ENCODE data around the gene CIAO3. TPM values are rescaled to one million over a fixed set of nuclear protein-coding genes. Genes with fewer than 3 reads are reported as not detected.

CIAO3 gene
- total RNA-seq, 1 experiment from 2014 or later, result 31.1 TPM

- Mint-ChIP-seq H3K27me3 (ENCODE audit: insufficient read depth, unreplicated experiment) (no peaks in the 10 kb centered on the region), H3K4me3 (ENCODE audit: unreplicated experiment) (peak within 1 kb of the TSS; percentile 78), H3K4me1 (ENCODE audit: insufficient read depth, unreplicated experiment) (peaks cover 9% of the 10 kb centered on the region), H3K27ac (ENCODE audit: low read depth, unreplicated experiment) (peak within 1 kb of the TSS; percentile 59), H3K36me3 (ENCODE audit: insufficient read depth, unreplicated experiment) (peaks cover 36% of the 10 kb centered on the region), H3K9me3 (ENCODE audit: unreplicated experiment) (no peaks in the 10 kb centered on the region)
- POLR2A ChIA-PET, result interaction anchor here (0.7 to 9.6 kb wide), 26 partner anchors 8 to 1434 kb away, joined by 3 to 124 read pairs (median 7); partner anchors contain the start of genes CHTF18, CIAO3, FBXL16 and JMJD8
- intact Hi-C loops (cut with micrococcal nuclease), result no loop called here
- DNase-seq (ENCODE audit: unreplicated experiment), result peak; percentile 82
- no peak for TF ChIP-seq CTCF (IDR thresholded peaks at IDR 0.05; ENCODE audit: unreplicated experiment)
- no TSS peak for BruUV-seq (replicated peaks)
- CTCF ChIA-PET, result interaction anchor here (0.8 to 2.4 kb wide), 9 partner anchors 9 to 97 kb away, joined by 3 to 14 read pairs (median 4); no protein-coding TSS in a partner anchor
Measured at GRCh38 chr16:720990-721764, 19.6 kb downstream of the CIAO3 start, which contains the start of gene ANTKMT. TSS of gene ANTKMT (plus strand) at chr16:721146. CDS start at chr16:721275, 129 bp downstream.

GRCh38 chr16:720447-720989 is 20.3 kb downstream of the CIAO3 start:
- ChIA-PET POLR2A (interaction anchor here (0.7 to 9.6 kb wide), 25 partner anchors 7 to 1434 kb away, joined by 3 to 124 read pairs (median 9); partner anchors contain the start of genes CHTF18, CIAO3, FBXL16 and HAGHL), CTCF (interaction anchor here (0.6 to 2.4 kb wide), 14 partner anchors 8 to 480 kb away, joined by 3 to 14 read pairs (median 4); no protein-coding TSS in a partner anchor)
- peak; percentile 53 for DNase-seq (ENCODE audit: unreplicated experiment)
- H3K4me3 Mint-ChIP-seq (ENCODE audit: unreplicated experiment), result peak overlapping the region; percentile 78
- peak overlapping the region; percentile 59 for H3K27ac Mint-ChIP-seq (ENCODE audit: low read depth, unreplicated experiment)
- no peaks in the 10 kb centered on the region for H3K9me3 Mint-ChIP-seq (ENCODE audit: unreplicated experiment)
- H3K4me1 Mint-ChIP-seq (ENCODE audit: insufficient read depth, unreplicated experiment), result peaks cover 9% of the 10 kb centered on the region
- peaks cover 36% of the 10 kb centered on the region for H3K36me3 Mint-ChIP-seq (ENCODE audit: insufficient read depth, unreplicated experiment)
- intact Hi-C loops (cut with micrococcal nuclease), result no loop called here
- peak; percentile 17 for TF ChIP-seq CTCF (IDR thresholded peaks at IDR 0.05; ENCODE audit: unreplicated experiment)
- BruUV-seq (replicated peaks), result no TSS peak
- no peaks in the 10 kb centered on the region for H3K27me3 Mint-ChIP-seq (ENCODE audit: insufficient read depth, unreplicated experiment)

GRCh38 chr16:719815-720446 is 20.9 kb downstream of the CIAO3 start:
- H3K27me3 Mint-ChIP-seq (ENCODE audit: insufficient read depth, unreplicated experiment), result no peaks in the 10 kb centered on the region
- DNase-seq (ENCODE audit: unreplicated experiment), result peak; percentile 44
- TSS peak; percentile 34 for BruUV-seq (replicated peaks)
- H3K4me1 Mint-ChIP-seq (ENCODE audit: insufficient read depth, unreplicated experiment), result peaks cover 9% of the 10 kb centered on the region
- H3K36me3 Mint-ChIP-seq (ENCODE audit: insufficient read depth, unreplicated experiment), result peaks cover 36% of the 10 kb centered on the region
- H3K4me3 Mint-ChIP-seq (ENCODE audit: unreplicated experiment), result peak overlapping the region; percentile 78
- ChIA-PET CTCF (interaction anchor here (0.6 to 2.4 kb wide), 15 partner anchors 8 to 480 kb away, joined by 3 to 14 read pairs (median 4); no protein-coding TSS in a partner anchor), POLR2A (interaction anchor here (0.9 to 9.6 kb wide), 19 partner anchors 6 to 130 kb away, joined by 3 to 124 read pairs (median 12); partner anchors contain the start of genes CHTF18, CIAO3, FBXL16 and HAGHL)
- no peak for TF ChIP-seq CTCF (IDR thresholded peaks at IDR 0.05; ENCODE audit: unreplicated experiment)
- intact Hi-C loops (cut with micrococcal nuclease), result no loop called here
- peak overlapping the region; percentile 59 for H3K27ac Mint-ChIP-seq (ENCODE audit: low read depth, unreplicated experiment)
- no peaks in the 10 kb centered on the region for H3K9me3 Mint-ChIP-seq (ENCODE audit: unreplicated experiment)

Measured in MCF 10A (cell line).